Measurements from ENCODE around the gene TMEM252.

The TMEM252 gene

GRCh38 chr9:68495247-68495646 is 45.4 kb downstream of the TMEM252 start:
- Mint-ChIP-seq H3K4me1 (peaks cover 72% of the 10 kb centered on the region), H3K27ac (peak overlapping the region; percentile 25 to 85 (median 50)), H3K27me3 (ENCODE audit: low read depth) (no peaks in the 10 kb centered on the region), H3K4me3 (no peak overlapping the region), H3K36me3 (ENCODE audit: low read depth) (peaks cover 19% of the 10 kb centered on the region), H3K9me3 (no peaks in the 10 kb centered on the region)
- no peak for TF ChIP-seq CTCF (IDR thresholded peaks at IDR 0.05; ENCODE audit: unreplicated experiment in 3 of 3)

GRCh38 chr9:68493958-68494577 is 46.6 kb downstream of the TMEM252 start:
- no peak for TF ChIP-seq CTCF (IDR thresholded peaks at IDR 0.05; ENCODE audit: unreplicated experiment in 3 of 3)
- no peak overlapping the region for H3K4me3 Mint-ChIP-seq
- H3K27me3 Mint-ChIP-seq (ENCODE audit: low read depth) = no peaks in the 10 kb centered on the region
- peak overlapping the region; percentile 11 to 85 (median 51) for H3K27ac Mint-ChIP-seq
- peaks cover 67% of the 10 kb centered on the region for H3K4me1 Mint-ChIP-seq
- H3K36me3 Mint-ChIP-seq (ENCODE audit: low read depth) = peaks cover 18% of the 10 kb centered on the region
- no peaks in the 10 kb centered on the region for H3K9me3 Mint-ChIP-seq

DNA sequence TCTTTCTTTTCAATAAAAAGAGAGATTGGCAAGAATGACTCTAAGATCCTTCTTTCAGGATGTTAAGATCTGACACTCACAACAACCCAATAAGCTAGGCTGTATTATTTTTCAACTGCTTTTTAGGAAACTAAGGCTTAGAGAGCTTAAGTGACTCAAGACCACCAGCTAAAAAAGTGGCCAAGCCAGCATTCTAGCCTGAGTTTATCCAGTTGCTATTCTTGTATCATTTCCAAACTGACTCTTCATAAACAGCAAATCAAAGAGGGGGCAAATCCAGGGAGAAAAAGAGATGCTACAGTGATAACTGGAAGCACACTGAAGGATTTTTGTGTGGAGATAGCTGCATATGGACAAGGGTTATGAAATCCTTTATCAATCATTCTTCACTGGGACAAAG is 47.1 kb downstream of the TMEM252 start:
- H3K27ac Mint-ChIP-seq = peak overlapping the region in 2 of 3 experiments; percentile 51 to 85
- H3K36me3 Mint-ChIP-seq (ENCODE audit: low read depth) = peaks cover 18% of the 10 kb centered on the region
- no peak overlapping the region for H3K4me3 Mint-ChIP-seq
- no peaks in the 10 kb centered on the region for H3K9me3 Mint-ChIP-seq
- no peak for TF ChIP-seq CTCF (IDR thresholded peaks at IDR 0.05; ENCODE audit: unreplicated experiment in 3 of 3)
- H3K27me3 Mint-ChIP-seq (ENCODE audit: low read depth) = no peaks in the 10 kb centered on the region
- peaks cover 72% of the 10 kb centered on the region for H3K4me1 Mint-ChIP-seq

DNA sequence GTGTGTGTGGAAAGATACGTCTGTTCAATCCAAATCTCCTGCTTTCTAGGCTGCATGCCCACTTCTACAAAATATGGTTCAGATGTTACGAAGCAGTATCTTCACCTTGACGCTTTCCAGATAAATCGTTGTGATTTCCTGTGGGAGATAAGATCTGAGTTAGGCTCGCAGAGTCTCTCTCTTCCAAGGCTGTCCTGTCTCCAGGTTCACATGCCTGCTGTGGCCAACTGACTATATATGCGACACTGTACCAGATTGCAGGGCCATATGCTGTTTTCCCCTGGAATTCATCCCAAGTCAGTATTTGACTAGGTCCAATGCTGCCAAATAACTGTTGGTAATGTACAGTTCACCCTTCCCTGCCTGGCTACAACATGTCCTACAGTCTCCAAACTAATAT is 47.9 kb downstream of the TMEM252 start:
- H3K27ac Mint-ChIP-seq = peak overlapping the region in 2 of 3 experiments; percentile 58 to 85
- TF ChIP-seq CTCF (IDR thresholded peaks at IDR 0.05; ENCODE audit: unreplicated experiment in 3 of 3) = no peak
- peaks cover 73% of the 10 kb centered on the region for H3K4me1 Mint-ChIP-seq
- H3K4me3 Mint-ChIP-seq = no peak overlapping the region
- H3K9me3 Mint-ChIP-seq = peaks cover 5% of the 10 kb centered on the region
- H3K36me3 Mint-ChIP-seq (ENCODE audit: low read depth) = peaks cover 25% of the 10 kb centered on the region
- no peaks in the 10 kb centered on the region for H3K27me3 Mint-ChIP-seq (ENCODE audit: low read depth)

DNA sequence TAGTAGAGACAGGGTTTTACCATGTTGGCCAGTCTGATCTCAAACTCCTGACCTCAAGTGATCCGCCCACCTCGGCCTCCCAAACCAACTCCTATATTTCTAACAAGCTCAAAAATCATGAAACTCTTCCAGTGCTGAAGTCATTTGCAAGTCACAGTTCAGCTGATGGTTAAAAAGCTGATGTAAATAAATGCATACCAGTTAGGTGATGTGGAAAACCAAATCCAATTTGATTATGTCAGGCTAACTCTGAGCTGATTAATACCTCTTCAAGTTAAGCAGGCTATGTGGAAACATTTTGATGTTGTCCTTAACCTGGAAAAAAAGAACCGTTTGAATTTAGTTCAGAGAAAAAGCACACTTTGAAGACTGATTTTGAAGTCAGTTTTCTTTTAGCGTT is 51.0 kb downstream of the TMEM252 start:
- Mint-ChIP-seq H3K4me3 (no peak overlapping the region), H3K9me3 (peaks cover 19% of the 10 kb centered on the region), H3K36me3 (ENCODE audit: low read depth) (peaks cover 54% of the 10 kb centered on the region)

More for the DNA sequence above, 51.0 kb downstream of the TMEM252 start:
- peak overlapping the region; percentile 30 to 90 (median 59) for H3K27ac Mint-ChIP-seq
- TF ChIP-seq CTCF (IDR thresholded peaks at IDR 0.05; ENCODE audit: unreplicated experiment in 3 of 3) = no peak
- peaks cover 41% of the 10 kb centered on the region for H3K4me1 Mint-ChIP-seq
- no peaks in the 10 kb centered on the region for H3K27me3 Mint-ChIP-seq (ENCODE audit: low read depth)

Data from nephron (organoid).